HCT116 (cell line): ENCODE measurements around the gene SNAP47. TPM values are rescaled to one million over a fixed set of nuclear protein-coding genes. Genes with fewer than 3 reads are reported as not detected.

ENCODE experiments used
- ATAC-seq: fragments of 200-7000 bp; cut with Tn5 transposase; 2 replicates; pipeline ENCODE4 v1.9.1; 2020; ENCODE audit warnings: mild to moderate bottlenecking, moderate library complexity
- BruUV-seq: library from RNA; stranded (reverse); fragments of 400-500 nt; replicated peaks from 2 replicates; lab custom pipeline; 2021; lab: Mats Ljungman, UMichigan
- CTCF ChIA-PET: fragments of 300-600 bp; sonication (Branson Sonifier 250); formaldehyde crosslinking; loops from one replicate; lab custom pipeline; 2021; ENCODE audit warnings: antibody characterized with exemption; lab: Charles Lee
- POLR2A ChIA-PET: fragments of 300-600, 350-600 bp; sonication (Branson Sonifier 250); formaldehyde crosslinking; loops from one replicate; lab custom pipeline; 2021; ENCODE audit warnings: antibody characterized with exemption; lab: Charles Lee
- RAD21 ChIA-PET, 2 experiments: fragments of 300-600 bp; sonication (Branson Sonifier 250); formaldehyde crosslinking; loops; one replicate each; lab custom pipeline; 2023; ENCODE audit warnings: low total read pairs in 2 of 2; ENCODE audit not compliant: uncharacterized antibody in 2 of 2, unreplicated experiment in 2 of 2, low non-redundant PET in 1 of 2; lab: Charles Lee
- DNase-seq: peaks from one replicate; pipeline ENCODE4 v3.0.0-alpha.2; 2010; ENCODE audit warnings: low read depth, low spot score
- H2AFZ ChIP-seq: fragments of 200-600 bp; shearing (Covaris generic), sonication (generic); 2 replicates; pipeline ENCODE4 v1.6.1; 2017; ENCODE audit warnings: low read depth, mixed run types, mixed read lengths, antibody characterized with exemption, low read length; ENCODE audit not compliant: poor library complexity, severe bottlenecking
- H3K27ac ChIP-seq: 2 replicates; pipeline ENCODE4 v1.5.1; 2012; ENCODE audit warnings: low read depth, low read length
- H3K27me3 ChIP-seq: fragments of 200-600 bp; sonication (generic); 2 replicates; pipeline ENCODE4 v1.6.1; 2016; ENCODE audit warnings: mixed run types, low read length, mixed read lengths; ENCODE audit not compliant: insufficient read depth
- H3K36me3 ChIP-seq, 2 experiments: fragments of 200-500 bp in 1 of 2; fragments of 200-600 bp in 1 of 2; sonication (Bioruptor generic) in 1 of 2; sonication (generic) in 1 of 2; 2 replicates each; pipeline versions ENCODE4 v1.5.1 to v1.6.1; 2014 to 2016; ENCODE audit warnings: low read length in 2 of 2, inconsistent platforms in 1 of 2, mixed read lengths in 1 of 2, mixed run types in 1 of 2; ENCODE audit not compliant: insufficient read depth in 2 of 2, control insufficient read depth in 1 of 2
- H3K4me1 ChIP-seq, 2 experiments: fragments of 200-600 bp in 1 of 2; sonication (generic) in 1 of 2; 2 replicates each; pipeline versions ENCODE4 v1.5.1 to v1.6.1; 2012 to 2017; ENCODE audit warnings: low read length in 2 of 2, inconsistent platforms in 1 of 2, mild to moderate bottlenecking in 1 of 2, mixed read lengths in 1 of 2, mixed run types in 1 of 2, moderate library complexity in 1 of 2; ENCODE audit not compliant: insufficient read depth in 2 of 2, control insufficient read depth in 1 of 2
- H3K4me2 ChIP-seq: fragments of 200-600 bp; sonication (generic); 2 replicates; pipeline ENCODE4 v1.6.1; 2017; ENCODE audit warnings: mixed run types, low read length, mixed read lengths
- H3K4me3 ChIP-seq, 2 experiments: fragments of 200-600 bp in 1 of 2; sonication (generic) in 1 of 2; replicated peaks in 1 of 2; 2 replicates each; pipeline ENCODE4 v1.5.1; 2011 to 2016; ENCODE audit warnings: low read length in 2 of 2, control low read depth in 1 of 2, low read depth in 1 of 2, mild to moderate bottlenecking in 1 of 2, mixed read lengths in 1 of 2, mixed run types in 1 of 2
- H3K79me2 ChIP-seq: fragments of 200-600 bp; sonication (generic); 2 replicates; pipeline ENCODE4 v1.6.1; 2017; ENCODE audit warnings: mild to moderate bottlenecking, mixed run types, low read length, moderate library complexity, mixed read lengths; ENCODE audit not compliant: insufficient read depth
- H3K9ac ChIP-seq: fragments of 200-600 bp; sonication (generic); 2 replicates; pipeline ENCODE4 v1.6.1; 2016; ENCODE audit warnings: low read length, mixed read lengths
- H3K9me2 ChIP-seq: fragments of 200-600 bp; sonication (generic), shearing (Covaris generic); 2 replicates; pipeline ENCODE4 v1.6.1; 2017; ENCODE audit warnings: mixed run types, mild to moderate bottlenecking, moderate library complexity; ENCODE audit not compliant: insufficient read depth
- H3K9me3 ChIP-seq, 2 experiments: fragments of 200-500 bp in 1 of 2; fragments of 200-600 bp in 1 of 2; sonication (Bioruptor generic) in 1 of 2; sonication (generic) in 1 of 2; 2 replicates each; pipeline ENCODE4 v1.6.1; 2014 to 2017; ENCODE audit warnings: low read length in 2 of 2, mixed read lengths in 2 of 2, inconsistent platforms in 1 of 2, low read depth in 1 of 2, mild to moderate bottlenecking in 1 of 2, mixed run types in 1 of 2, moderate library complexity in 1 of 2; ENCODE audit not compliant: control insufficient read depth in 1 of 2, insufficient read depth in 1 of 2
- H4K20me1 ChIP-seq: fragments of 200-600 bp; sonication (generic), shearing (Covaris generic); 2 replicates; pipeline ENCODE4 v1.6.1; 2017; ENCODE audit warnings: mixed run types, mild to moderate bottlenecking, moderate library complexity; ENCODE audit not compliant: insufficient read depth
- CBX3 ChIP-seq: IDR thresholded peaks from 2 replicates; pipeline ENCODE4 v1.6.1; 2012; ENCODE audit warnings: low read depth
- CEBPB ChIP-seq: IDR thresholded peaks from 2 replicates; pipeline ENCODE4 v1.6.1; 2012; ENCODE audit warnings: low read depth
- EGR1 ChIP-seq: IDR thresholded peaks from 2 replicates; pipeline ENCODE4 v1.6.1; 2012; ENCODE audit warnings: low read depth
- ELF1 ChIP-seq: IDR thresholded peaks from 2 replicates; pipeline ENCODE4 v1.6.1; 2012; ENCODE audit warnings: low read depth, borderline replicate concordance
- EZH2 ChIP-seq: fragments of 200-600 bp; sonication (generic); IDR thresholded peaks from 2 replicates; pipeline ENCODE4 v1.6.1; 2017; ENCODE audit warnings: antibody characterized with exemption, mixed run types
- FOSL1 ChIP-seq: IDR thresholded peaks from 2 replicates; pipeline ENCODE4 v1.6.1; 2012; ENCODE audit warnings: low read depth
- JUND ChIP-seq: IDR thresholded peaks from 2 replicates; pipeline ENCODE4 v1.6.1; 2012
- MAX ChIP-seq: IDR thresholded peaks from 2 replicates; pipeline ENCODE4 v1.6.1; 2012
- POLR2A ChIP-seq: IDR thresholded peaks from 2 replicates; pipeline ENCODE4 v1.7.0; 2011; ENCODE audit warnings: borderline replicate concordance; ENCODE audit not compliant: insufficient read depth, insufficient read length; ENCODE audit errors: extremely low read depth
- POLR2AphosphoS5 ChIP-seq: IDR thresholded peaks from 2 replicates; pipeline ENCODE4 v1.6.1; 2011; ENCODE audit warnings: mild to moderate bottlenecking, low read depth, low read length, moderate library complexity
- RAD21 ChIP-seq: IDR thresholded peaks from 2 replicates; pipeline ENCODE4 v1.6.1; 2012; ENCODE audit warnings: low read depth, mild to moderate bottlenecking
- REST ChIP-seq: IDR thresholded peaks from 2 replicates; pipeline ENCODE4 v1.6.1; 2012; ENCODE audit warnings: low read depth
- SP1 ChIP-seq: IDR thresholded peaks from 2 replicates; pipeline ENCODE4 v1.6.1; 2012; ENCODE audit warnings: low read depth
- SRF ChIP-seq: IDR thresholded peaks from 2 replicates; pipeline ENCODE4 v1.6.1; 2012; ENCODE audit warnings: low read depth
- YY1 ChIP-seq: IDR thresholded peaks from 2 replicates; pipeline ENCODE4 v1.6.1; 2011; ENCODE audit warnings: low read length, low read depth, moderate library complexity, mild to moderate bottlenecking; ENCODE audit not compliant: insufficient replicate concordance; ENCODE audit errors: extremely low read depth
- ZBTB33 ChIP-seq: IDR thresholded peaks from 2 replicates; pipeline ENCODE4 v1.6.1; 2011; ENCODE audit warnings: mild to moderate bottlenecking, low read length, moderate library complexity; ENCODE audit not compliant: insufficient replicate concordance; ENCODE audit errors: extremely low read depth
- intact Hi-C: fragments of 100-400 bp; cut with micrococcal nuclease; formaldehyde crosslinking; loops from 2 replicates; pipeline ENCODE4 v1.10.0; 2022
- total RNA-seq: library from RNA; stranded (reverse); gene quantifications from one replicate; pipeline ENCODE4 v1.2.1, GENCODE V29; 2021; ENCODE audit not compliant: unreplicated experiment
- TF ChIP-seq, protein P1 (sequence below): IDR thresholded peaks from 2 replicates; pipeline ENCODE4 v1.6.1; 2012

The SNAP47 gene
- total RNA-seq, 1 experiment from 2014 or later: 37.9 TPM

- peaks cover 66% of the 10 kb centered on the region for H3K79me2 ChIP-seq
- no peak overlapping the region for H3K4me3 ChIP-seq
- peaks cover 4 to 18% of the 10 kb centered on the region in 2 experiments; a peak in 3 of 4 replicates for H3K36me3 ChIP-seq
- intact Hi-C loops: no loop called here
- H3K9me2 ChIP-seq: no peaks in the 10 kb centered on the region
- DNase-seq (no peak), ATAC-seq (no peak)
- H3K9ac ChIP-seq: no peak overlapping the region
- H2AFZ ChIP-seq: no peak overlapping the region
- H3K4me1 ChIP-seq: no peaks in the 10 kb centered on the region
- no peak overlapping the region for H3K27ac ChIP-seq
- H3K4me2 ChIP-seq: no peak overlapping the region
- CTCF ChIA-PET: no interaction called here
- H3K9me3 ChIP-seq: no peaks in the 10 kb centered on the region
- BruUV-seq: no TSS peak
- TF ChIP-seq CBX3 (no peak), EZH2 (no peak), CEBPB (no peak), JUND (no peak), SP1 (no peak), YY1 (no peak), EGR1 (no peak), RAD21 (no peak), ZBTB33 (no peak), ELF1 (no peak), FOSL1 (no peak), POLR2AphosphoS5 (no peak), SRF (no peak), POLR2A (no peak), MAX (no peak), REST (no peak)
- TF ChIP-seq, protein P1, sequence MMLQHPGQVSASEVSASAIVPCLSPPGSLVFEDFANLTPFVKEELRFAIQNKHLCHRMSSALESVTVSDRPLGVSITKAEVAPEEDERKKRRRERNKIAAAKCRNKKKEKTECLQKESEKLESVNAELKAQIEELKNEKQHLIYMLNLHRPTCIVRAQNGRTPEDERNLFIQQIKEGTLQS: no peak
- TF ChIP-seq, all 23 proteins: peak for 0
- RAD21 ChIA-PET: no interaction called here
- POLR2A ChIA-PET: no interaction called here
- Histone ChIP-seq H4K20me1 (no peaks in the 10 kb centered on the region), H3K27me3 (no peaks in the 10 kb centered on the region)
Measured at GRCh38 chr1:227747382-227747781, 12.1 kb downstream of the SNAP47 start.
